Measurements from ENCODE around the gene SIK3.

SIK3 gene

GRCh38 chr11:117061256-117061655, 37.0 kb downstream of the SIK3 start:
- no peak overlapping the region for H3K4me3 ChIP-seq
- no peaks in the 10 kb centered on the region for H3K36me3 ChIP-seq
- TF ChIP-seq, protein P1, sequence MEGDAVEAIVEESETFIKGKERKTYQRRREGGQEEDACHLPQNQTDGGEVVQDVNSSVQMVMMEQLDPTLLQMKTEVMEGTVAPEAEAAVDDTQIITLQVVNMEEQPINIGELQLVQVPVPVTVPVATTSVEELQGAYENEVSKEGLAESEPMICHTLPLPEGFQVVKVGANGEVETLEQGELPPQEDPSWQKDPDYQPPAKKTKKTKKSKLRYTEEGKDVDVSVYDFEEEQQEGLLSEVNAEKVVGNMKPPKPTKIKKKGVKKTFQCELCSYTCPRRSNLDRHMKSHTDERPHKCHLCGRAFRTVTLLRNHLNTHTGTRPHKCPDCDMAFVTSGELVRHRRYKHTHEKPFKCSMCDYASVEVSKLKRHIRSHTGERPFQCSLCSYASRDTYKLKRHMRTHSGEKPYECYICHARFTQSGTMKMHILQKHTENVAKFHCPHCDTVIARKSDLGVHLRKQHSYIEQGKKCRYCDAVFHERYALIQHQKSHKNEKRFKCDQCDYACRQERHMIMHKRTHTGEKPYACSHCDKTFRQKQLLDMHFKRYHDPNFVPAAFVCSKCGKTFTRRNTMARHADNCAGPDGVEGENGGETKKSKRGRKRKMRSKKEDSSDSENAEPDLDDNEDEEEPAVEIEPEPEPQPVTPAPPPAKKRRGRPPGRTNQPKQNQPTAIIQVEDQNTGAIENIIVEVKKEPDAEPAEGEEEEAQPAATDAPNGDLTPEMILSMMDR (IDR thresholded peaks at IDR 0.05), result no peak
- no peak overlapping the region for H3K27ac ChIP-seq
- intact Hi-C loops (cut with DNase I; ENCODE audit: low total_unique reads), result loop anchor here (10.0 kb wide), 1 partner anchor 86 kb away; no protein-coding TSS in a partner anchor
- H3K4me1 ChIP-seq, result peaks cover 0 to 43% (median 10%) of the 10 kb centered on the region in 4 donors
- DNase-seq, result no peak
- H3K27me3 ChIP-seq, result no peaks in the 10 kb centered on the region
- H3K9me3 ChIP-seq, result no peaks in the 10 kb centered on the region

- Histone ChIP-seq H3K36me3 (no peaks in the 10 kb centered on the region), H3K4me3 (no peak overlapping the region), H3K9me3 (no peaks in the 10 kb centered on the region), H3K27ac (no peak overlapping the region), H3K4me1 (peaks cover 0 to 40% (median 10%) of the 10 kb centered on the region in 4 donors), H3K27me3 (no peaks in the 10 kb centered on the region)
- DNase-seq, result no peak
- TF ChIP-seq, protein P1 (IDR thresholded peaks at IDR 0.05), result no peak
- intact Hi-C loops (cut with DNase I; ENCODE audit: low total_unique reads), result loop anchor here (10.0 kb wide), 1 partner anchor 85 kb away; no protein-coding TSS in a partner anchor
These were observed 38.5 kb downstream of the SIK3 start for GRCh38 chr11:117059611-117060148.

DNA sequence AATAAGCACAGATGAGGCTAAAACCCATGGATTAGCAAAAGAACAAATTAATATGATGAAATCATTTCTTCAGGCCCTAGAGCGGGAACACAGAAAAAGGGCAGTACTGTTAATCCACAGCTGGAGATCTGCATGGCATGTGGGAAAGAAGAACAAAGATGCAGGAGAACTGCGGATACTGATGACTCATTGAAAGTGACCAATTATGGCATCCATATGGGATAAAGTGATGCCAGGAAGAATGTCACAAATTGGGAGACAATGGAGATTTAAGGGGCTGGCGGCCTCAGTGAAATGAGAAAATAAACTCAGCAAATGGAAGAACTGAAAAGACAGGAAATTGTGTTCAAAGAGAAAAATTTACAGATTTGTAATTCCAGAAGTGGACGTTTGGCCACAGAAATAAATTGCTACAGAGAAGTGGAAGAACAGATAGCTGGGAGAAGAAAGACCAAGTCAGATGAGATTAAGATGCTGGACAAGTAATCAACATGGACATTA, 39.4 kb downstream of the SIK3 start:
- H3K9me3 ChIP-seq, result no peaks in the 10 kb centered on the region
- intact Hi-C loops (cut with DNase I; ENCODE audit: low total_unique reads), result no loop called here
- peaks cover 0 to 32% (median 8%) of the 10 kb centered on the region in 4 donors for H3K4me1 ChIP-seq
- no peak overlapping the region for H3K27ac ChIP-seq
- DNase-seq, result no peak
- no peaks in the 10 kb centered on the region for H3K27me3 ChIP-seq
- TF ChIP-seq, protein P1 (IDR thresholded peaks at IDR 0.05), result no peak
- H3K36me3 ChIP-seq, result no peaks in the 10 kb centered on the region
- H3K4me3 ChIP-seq, result no peak overlapping the region

GRCh38 chr11:117057727-117058126, 40.5 kb downstream of the SIK3 start:
- intact Hi-C loops (cut with DNase I; ENCODE audit: low total_unique reads), result no loop called here
- Histone ChIP-seq H3K27me3 (no peaks in the 10 kb centered on the region), H3K4me3 (no peak overlapping the region), H3K27ac (no peak overlapping the region), H3K36me3 (no peaks in the 10 kb centered on the region), H3K9me3 (no peaks in the 10 kb centered on the region), H3K4me1 (peaks cover 0 to 21% (median 6%) of the 10 kb centered on the region in 4 donors)
- TF ChIP-seq, protein P1 (IDR thresholded peaks at IDR 0.05), result no peak
- DNase-seq, result no peak

- H3K36me3 ChIP-seq, result no peaks in the 10 kb centered on the region
- no peaks in the 10 kb centered on the region for H3K27me3 ChIP-seq
- DNase-seq, result no peak
- H3K27ac ChIP-seq, result no peak overlapping the region
- H3K4me3 ChIP-seq, result no peak overlapping the region
- intact Hi-C loops (cut with DNase I; ENCODE audit: low total_unique reads), result no loop called here
- TF ChIP-seq, protein P1 (IDR thresholded peaks at IDR 0.05), result no peak
- peaks cover 0 to 17% (median 5%) of the 10 kb centered on the region in 4 donors for H3K4me1 ChIP-seq
- no peaks in the 10 kb centered on the region for H3K9me3 ChIP-seq
These were observed 40.9 kb downstream of the SIK3 start for GRCh38 chr11:117057317-117057716.
